ENCODE results near the gene RNF128. TPM values are rescaled to one million over a fixed set of nuclear protein-coding genes. Genes with fewer than 3 reads are reported as not detected.

Gene RNF128
- total and polyA plus RNA-seq, 4 donors: 23.1 to 60.4 (median 43.5) TPM

GRCh38 chrX:106702636-106703035 is 23.9 kb upstream of the RNF128 start:
- TF ChIP-seq EGR1 (IDR thresholded peaks at IDR 0.05; ENCODE audit: low read depth in 2 of 2) (no peak), TAF1 (conservative IDR thresholded peaks at IDR 0.05) (no peak), HNF4G (IDR thresholded peaks at IDR 0.05) (no peak), CTCF (IDR thresholded peaks at IDR 0.05; ENCODE audit: low read depth, low read length, missing input control) (no peak), GABPA (IDR thresholded peaks at IDR 0.05 in 1 of 2, conservative IDR thresholded peaks at IDR 0.05 in 1 of 2) (no peak), FOXA2 (IDR thresholded peaks at IDR 0.05) (no peak), SP1 (IDR thresholded peaks at IDR 0.05) (no peak), REST (IDR thresholded peaks at IDR 0.05) (no peak), HNF4A (conservative IDR thresholded peaks at IDR 0.05) (no peak), FOXA1 (IDR thresholded peaks at IDR 0.05) (no peak), MAX (IDR thresholded peaks at IDR 0.05) (no peak), RAD21 (IDR thresholded peaks at IDR 0.05) (no peak), JUND (IDR thresholded peaks at IDR 0.05) (no peak), YY1 (IDR thresholded peaks at IDR 0.05) (no peak), ZBTB33 (IDR thresholded peaks at IDR 0.05) (no peak)
- no peaks in the 10 kb centered on the region for H3K27me3 ChIP-seq (ENCODE audit: control insufficient read depth in 4 of 4, insufficient read depth in 4 of 4, low read length in 3 of 4)
- no peaks in the 10 kb centered on the region for H3K4me1 ChIP-seq (ENCODE audit: control insufficient read depth in 4 of 4, insufficient read depth in 4 of 4, low read length in 3 of 4)
- 93% methylated on average over 1 of the region's 1 CpG for WGBS
- H3K4me3 ChIP-seq (ENCODE audit: low read depth in 1 of 3, low read length in 3 of 3): no peak overlapping the region
- H3K36me3 ChIP-seq (ENCODE audit: control insufficient read depth in 4 of 4, insufficient read depth in 3 of 4, low read depth in 1 of 4, low read length in 3 of 4): no peaks in the 10 kb centered on the region
- H3K27ac ChIP-seq (ENCODE audit: low read depth in 1 of 2, low read length in 2 of 2): no peak overlapping the region
- no peak for DNase-seq (ENCODE audit: low spot score)
- H3K9me3 ChIP-seq (ENCODE audit: control insufficient read depth in 4 of 4, low read length in 3 of 4): no peaks in the 10 kb centered on the region
- no peak overlapping the region for H3K9ac ChIP-seq (ENCODE audit: low read depth in 1 of 2, low read length in 2 of 2)

- no peak overlapping the region for H3K4me3 ChIP-seq (ENCODE audit: low read depth in 1 of 3, low read length in 3 of 3)
- no peak overlapping the region for H3K27ac ChIP-seq (ENCODE audit: low read depth in 1 of 2, low read length in 2 of 2)
- DNase-seq (ENCODE audit: low spot score): no peak
- no peaks in the 10 kb centered on the region for H3K4me1 ChIP-seq (ENCODE audit: control insufficient read depth in 4 of 4, insufficient read depth in 4 of 4, low read length in 3 of 4)
- TF ChIP-seq FOXA1 (IDR thresholded peaks at IDR 0.05) (no peak), FOXA2 (IDR thresholded peaks at IDR 0.05) (no peak), MAX (IDR thresholded peaks at IDR 0.05) (no peak), HNF4A (conservative IDR thresholded peaks at IDR 0.05) (no peak), RAD21 (IDR thresholded peaks at IDR 0.05) (no peak), SP1 (IDR thresholded peaks at IDR 0.05) (no peak)
- no peaks in the 10 kb centered on the region for H3K9me3 ChIP-seq (ENCODE audit: control insufficient read depth in 4 of 4, low read length in 3 of 4)
- H3K36me3 ChIP-seq (ENCODE audit: control insufficient read depth in 4 of 4, insufficient read depth in 3 of 4, low read depth in 1 of 4, low read length in 3 of 4): no peaks in the 10 kb centered on the region
- no peak overlapping the region for H3K9ac ChIP-seq (ENCODE audit: low read depth in 1 of 2, low read length in 2 of 2)
- no peaks in the 10 kb centered on the region for H3K27me3 ChIP-seq (ENCODE audit: control insufficient read depth in 4 of 4, insufficient read depth in 4 of 4, low read length in 3 of 4)
- 95% methylated on average over 3 of the region's 3 CpGs for WGBS
These were observed 20.0 kb upstream of the RNF128 start for GRCh38 chrX:106706466-106706865.

All from liver (tissue), 9 donors.